DOHH2 (cell line): ENCODE measurements around the gene SNX20.

ENCODE experiments used
- EZH2phosphoT487 ChIP-seq: fragments of 200-600 bp; sonication (generic); IDR thresholded peaks from 2 replicates; pipeline ENCODE4 v1.6.1; 2017; ENCODE audit warnings: borderline replicate concordance, mild to moderate bottlenecking, antibody characterized with exemption, low read length, moderate library complexity, mixed read lengths
- TF ChIP-seq, protein P1 (sequence below): fragments of 200-600 bp; sonication (generic); IDR thresholded peaks from one replicate; pipeline ENCODE4 v1.5.1; 2014; ENCODE audit warnings: antibody characterized with exemption, mild to moderate bottlenecking, low read depth, low read length; ENCODE audit not compliant: poor library complexity, severe bottlenecking

DNA sequence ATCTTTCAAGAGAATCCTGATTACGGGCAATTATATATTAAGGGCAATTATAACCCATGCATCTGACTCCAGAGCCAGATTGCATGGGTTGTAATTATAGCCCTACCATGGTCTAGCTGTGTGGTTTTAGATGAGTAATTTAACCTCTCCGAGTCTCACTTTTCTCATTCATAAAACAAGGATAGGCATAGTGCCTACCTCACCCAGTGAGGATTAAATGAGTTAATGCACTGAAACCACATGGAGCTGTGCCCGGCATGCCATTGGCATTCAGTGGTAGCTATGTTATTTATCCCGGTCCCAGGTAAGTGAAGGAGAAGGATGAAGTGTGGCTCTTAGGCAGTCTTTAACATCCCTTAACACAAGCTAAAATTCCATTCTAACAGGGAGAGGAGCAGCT, 6.3 kb downstream of the SNX20 start:
- TF ChIP-seq, protein P1, sequence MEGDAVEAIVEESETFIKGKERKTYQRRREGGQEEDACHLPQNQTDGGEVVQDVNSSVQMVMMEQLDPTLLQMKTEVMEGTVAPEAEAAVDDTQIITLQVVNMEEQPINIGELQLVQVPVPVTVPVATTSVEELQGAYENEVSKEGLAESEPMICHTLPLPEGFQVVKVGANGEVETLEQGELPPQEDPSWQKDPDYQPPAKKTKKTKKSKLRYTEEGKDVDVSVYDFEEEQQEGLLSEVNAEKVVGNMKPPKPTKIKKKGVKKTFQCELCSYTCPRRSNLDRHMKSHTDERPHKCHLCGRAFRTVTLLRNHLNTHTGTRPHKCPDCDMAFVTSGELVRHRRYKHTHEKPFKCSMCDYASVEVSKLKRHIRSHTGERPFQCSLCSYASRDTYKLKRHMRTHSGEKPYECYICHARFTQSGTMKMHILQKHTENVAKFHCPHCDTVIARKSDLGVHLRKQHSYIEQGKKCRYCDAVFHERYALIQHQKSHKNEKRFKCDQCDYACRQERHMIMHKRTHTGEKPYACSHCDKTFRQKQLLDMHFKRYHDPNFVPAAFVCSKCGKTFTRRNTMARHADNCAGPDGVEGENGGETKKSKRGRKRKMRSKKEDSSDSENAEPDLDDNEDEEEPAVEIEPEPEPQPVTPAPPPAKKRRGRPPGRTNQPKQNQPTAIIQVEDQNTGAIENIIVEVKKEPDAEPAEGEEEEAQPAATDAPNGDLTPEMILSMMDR: no peak
- no peak for TF ChIP-seq EZH2phosphoT487
